Occipital lobe (tissue), 2 donors: ENCODE results near the gene RPS29. TPM values are rescaled to one million over a fixed set of nuclear protein-coding genes. Genes with fewer than 3 reads are reported as not detected.
"Not testable (repeated sequence)": the region's sequence is repeated elsewhere in the genome, so short reads cannot be mapped to it uniquely, and the experiment has no call there.

Experiments
- DNase-seq: peaks from one replicate; lab custom pipeline; 2025; lab: John Stamatoyannopoulos, UW
- total RNA-seq: library from RNA; depleted of rRNA; stranded (reverse); fragments of >200 nt; gene quantifications from one replicate; pipeline ENCODE4 v1.2.3, GENCODE V29; 2014

The RPS29 gene
- total RNA-seq, result 2,148 TPM

DNA sequence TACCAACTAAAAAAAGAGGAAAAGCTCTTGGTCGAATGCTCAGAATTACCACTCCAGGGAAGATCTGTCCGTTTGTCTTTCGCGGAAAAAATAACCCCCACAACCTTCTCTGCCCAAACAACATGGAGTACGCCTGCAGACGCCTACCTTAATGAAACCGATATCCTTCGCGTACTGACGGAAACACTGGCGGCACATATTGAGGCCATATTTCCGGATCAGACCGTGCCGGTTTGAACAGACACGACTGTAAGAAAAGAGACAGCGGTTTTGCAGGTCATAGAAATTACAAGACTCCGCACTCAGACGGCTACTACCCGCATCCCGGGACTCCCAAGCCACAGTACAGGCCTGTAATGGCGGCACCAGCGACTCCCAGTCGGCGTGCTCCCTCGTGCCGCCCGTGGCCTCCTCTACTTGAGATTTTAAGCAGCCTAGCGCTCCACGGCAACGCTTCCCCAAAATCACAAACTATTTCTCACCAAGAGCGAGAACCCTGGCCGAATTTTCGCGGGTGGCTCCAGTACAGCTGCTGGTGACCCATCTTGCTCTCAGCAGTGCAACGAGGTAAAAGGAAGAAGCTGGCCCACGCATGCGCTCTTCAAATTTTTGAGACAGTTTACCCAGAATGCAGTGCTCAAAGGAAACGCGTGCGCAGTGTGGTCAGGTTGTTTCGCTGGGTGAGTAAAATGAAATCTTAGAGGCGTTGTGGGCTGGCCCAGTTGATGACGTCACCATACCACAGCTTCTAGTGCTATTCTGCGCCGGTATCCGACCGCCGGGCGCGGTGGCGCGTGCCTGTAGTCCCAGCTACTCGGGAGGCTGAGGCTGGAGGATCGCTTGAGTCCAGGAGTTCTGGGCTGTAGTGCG lies at the start of gene RPS29:
TSS of gene RPS29 (minus strand) at position 578 of the 870 bp plus-strand sequence. CDS start at position 544, 34 bp downstream.
- DNase-seq, result peak; percentile 95

DNA sequence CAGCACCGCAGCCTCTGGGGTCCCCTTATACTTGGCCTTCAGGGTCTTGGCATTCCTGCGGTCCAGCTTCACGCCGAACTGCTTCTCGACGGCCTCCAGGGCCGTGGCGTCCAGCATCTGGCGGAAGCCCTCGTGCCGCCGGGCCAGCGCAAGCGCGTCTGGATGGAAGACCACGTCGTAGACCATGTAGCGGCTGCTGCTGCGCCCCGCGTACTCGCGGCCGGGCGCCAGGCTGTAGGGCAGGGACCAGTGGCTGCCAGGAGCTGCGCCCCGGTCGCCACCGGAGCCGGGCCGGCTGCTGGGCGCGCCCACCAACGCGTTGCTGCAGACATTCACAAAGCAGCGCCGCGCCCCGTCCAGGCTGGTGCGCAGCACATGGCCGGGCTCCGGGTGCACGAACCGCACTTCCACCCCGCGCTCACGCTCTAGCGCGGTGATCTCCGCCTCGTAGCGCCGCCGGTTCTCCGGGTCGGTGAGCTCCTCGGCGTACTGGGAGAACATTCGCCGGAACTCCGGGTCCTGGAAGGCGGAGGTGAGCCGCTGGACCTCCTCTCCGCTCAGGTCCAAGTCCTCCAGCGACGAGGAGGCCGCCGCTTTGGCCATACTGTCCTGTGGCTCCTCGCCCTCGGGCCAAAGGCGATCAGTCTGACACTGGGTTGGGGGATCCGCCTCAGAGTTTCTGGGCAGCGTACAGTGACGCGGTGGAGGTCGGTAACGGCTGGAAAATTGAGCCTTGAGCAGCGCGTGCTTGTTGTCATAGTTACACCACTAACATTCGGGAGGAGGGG lies 48.6 kb upstream of the RPS29 start, which contains the start of gene DNAAF2:
TSS of gene DNAAF2 (minus strand) at position 698 of the 788 bp plus-strand sequence. CDS start at position 603, 95 bp downstream.
- DNase-seq, result peak; percentile 58

DNA sequence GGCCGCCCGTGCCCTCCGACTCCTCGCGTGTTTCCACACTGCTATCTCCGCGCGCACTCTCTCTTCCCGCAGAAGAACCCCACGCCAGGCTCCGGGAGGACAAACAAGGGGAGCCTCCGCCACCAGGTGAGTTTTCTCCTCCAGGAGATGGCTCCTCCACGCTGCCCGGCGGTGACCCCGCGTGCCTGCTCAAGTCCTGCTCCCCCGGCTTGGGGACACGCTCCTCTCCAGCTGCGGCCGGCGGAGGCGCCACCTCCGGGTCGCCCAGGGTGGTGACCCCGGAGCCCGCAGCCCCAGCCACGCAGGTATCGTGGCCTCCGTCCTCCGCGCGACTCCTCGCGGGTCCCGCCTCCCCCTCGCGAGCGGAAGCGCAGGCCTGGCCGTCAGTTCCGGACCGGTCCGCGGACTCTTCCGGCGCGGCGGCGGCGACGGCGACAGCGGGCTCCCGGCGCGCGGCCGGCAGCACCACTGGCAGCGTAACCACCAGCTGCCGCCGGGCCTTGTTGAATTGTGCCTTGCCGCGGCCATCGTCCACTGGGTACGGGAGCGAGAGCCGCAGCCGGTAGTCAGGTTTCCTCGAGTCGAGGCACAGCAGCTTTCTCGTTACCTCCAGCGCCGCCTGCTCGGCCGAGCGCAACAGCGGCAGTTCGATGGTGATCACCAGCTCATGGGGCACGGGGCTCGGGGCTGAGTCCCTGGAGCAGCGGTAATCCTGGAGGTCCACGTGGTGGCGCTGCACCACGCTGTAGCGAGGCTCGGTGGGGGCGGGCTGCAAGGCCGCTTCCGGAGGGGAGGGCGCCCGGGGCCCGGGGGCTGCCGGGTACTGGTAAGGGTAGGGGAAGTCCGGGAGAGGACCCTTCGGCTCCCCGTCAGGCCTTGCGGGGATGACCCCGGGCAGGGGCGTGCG lies 47.7 kb upstream of the RPS29 start:
- DNase-seq, result peak; percentile 89

GRCh38 chr14:49623941-49624839 lies 38.0 kb upstream of the RPS29 start:
- no peak for DNase-seq

GRCh38 chr14:49623387-49623786 lies 37.2 kb upstream of the RPS29 start:
- DNase-seq, result no peak

DNA sequence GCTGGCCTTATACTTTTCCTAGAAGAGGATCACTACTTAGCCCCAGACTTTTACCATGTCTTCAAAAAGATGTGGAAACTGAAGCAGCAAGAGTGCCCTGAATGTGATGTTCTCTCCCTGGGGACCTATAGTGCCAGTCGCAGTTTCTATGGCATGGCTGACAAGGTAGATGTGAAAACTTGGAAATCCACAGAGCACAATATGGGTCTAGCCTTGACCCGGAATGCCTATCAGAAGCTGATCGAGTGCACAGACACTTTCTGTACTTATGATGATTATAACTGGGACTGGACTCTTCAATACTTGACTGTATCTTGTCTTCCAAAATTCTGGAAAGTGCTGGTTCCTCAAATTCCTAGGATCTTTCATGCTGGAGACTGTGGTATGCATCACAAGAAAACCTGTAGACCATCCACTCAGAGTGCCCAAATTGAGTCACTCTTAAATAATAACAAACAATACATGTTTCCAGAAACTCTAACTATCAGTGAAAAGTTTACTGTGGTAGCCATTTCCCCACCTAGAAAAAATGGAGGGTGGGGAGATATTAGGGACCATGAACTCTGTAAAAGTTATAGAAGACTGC lies 35.9 kb upstream of the RPS29 start:
- no peak for DNase-seq

DNA sequence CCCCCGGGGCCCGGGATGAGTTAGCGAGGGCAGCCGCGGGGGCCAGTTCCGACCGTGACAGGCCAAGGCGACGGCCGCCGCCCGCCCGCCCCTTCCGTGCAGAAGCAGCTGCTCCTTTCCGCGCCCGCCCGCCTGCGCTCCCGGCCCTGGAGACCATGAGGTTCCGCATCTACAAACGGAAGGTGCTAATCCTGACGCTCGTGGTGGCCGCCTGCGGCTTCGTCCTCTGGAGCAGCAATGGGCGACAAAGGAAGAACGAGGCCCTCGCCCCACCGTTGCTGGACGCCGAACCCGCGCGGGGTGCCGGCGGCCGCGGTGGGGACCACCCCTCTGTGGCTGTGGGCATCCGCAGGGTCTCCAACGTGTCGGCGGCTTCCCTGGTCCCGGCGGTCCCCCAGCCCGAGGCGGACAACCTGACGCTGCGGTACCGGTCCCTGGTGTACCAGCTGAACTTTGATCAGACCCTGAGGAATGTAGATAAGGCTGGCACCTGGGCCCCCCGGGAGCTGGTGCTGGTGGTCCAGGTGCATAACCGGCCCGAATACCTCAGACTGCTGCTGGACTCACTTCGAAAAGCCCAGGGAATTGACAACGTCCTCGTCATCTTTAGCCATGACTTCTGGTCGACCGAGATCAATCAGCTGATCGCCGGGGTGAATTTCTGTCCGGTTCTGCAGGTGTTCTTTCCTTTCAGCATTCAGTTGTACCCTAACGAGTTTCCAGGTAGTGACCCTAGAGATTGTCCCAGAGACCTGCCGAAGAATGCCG lies 35.1 kb upstream of the RPS29 start:
- peak; percentile 49 for DNase-seq

GRCh38 chr14:49620182-49621113 lies 34.3 kb upstream of the RPS29 start, which contains the start of the genes MGAT2 and RPL36AL:
TSS of gene MGAT2 (plus strand) at chr14:49620799. CDS start at chr14:49621269, 470 bp downstream.
TSS of gene RPL36AL (minus strand) at chr14:49620626. CDS start at chr14:49619104, 1,522 bp downstream.
- peak; percentile 97 for DNase-seq

- no peak for DNase-seq
Observed at GRCh38 chr14:49619730-49620129, 33.5 kb upstream of the RPS29 start.

- DNase-seq, result not testable (repeated sequence)
Observed at GRCh38 chr14:49619273-49619672, 33.1 kb upstream of the RPS29 start.

GRCh38 chr14:49617852-49618519 lies 31.8 kb upstream of the RPS29 start:
- no peak for DNase-seq

DNA sequence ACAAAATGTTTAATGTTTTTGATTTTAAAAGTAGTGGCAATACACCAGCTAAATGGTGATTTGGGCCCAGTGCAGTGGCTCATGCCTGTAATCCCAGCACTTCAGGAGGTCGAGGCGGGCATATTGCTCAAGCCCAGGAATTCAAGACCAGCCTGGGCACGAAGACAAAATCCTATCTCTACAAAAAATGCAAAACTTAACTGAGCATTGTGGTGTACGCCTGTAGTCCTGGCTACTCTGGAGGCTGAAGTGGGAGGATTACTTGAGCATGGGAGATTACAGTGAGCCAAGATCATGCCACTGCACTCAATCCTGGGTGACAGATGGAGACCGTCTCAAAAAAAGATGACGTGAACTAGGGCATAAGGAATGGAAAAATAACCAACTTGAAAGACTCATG lies 29.6 kb upstream of the RPS29 start:
- DNase-seq, result no peak

GRCh38 chr14:49614196-49614595 lies 28.0 kb upstream of the RPS29 start:
- no peak for DNase-seq

DNA sequence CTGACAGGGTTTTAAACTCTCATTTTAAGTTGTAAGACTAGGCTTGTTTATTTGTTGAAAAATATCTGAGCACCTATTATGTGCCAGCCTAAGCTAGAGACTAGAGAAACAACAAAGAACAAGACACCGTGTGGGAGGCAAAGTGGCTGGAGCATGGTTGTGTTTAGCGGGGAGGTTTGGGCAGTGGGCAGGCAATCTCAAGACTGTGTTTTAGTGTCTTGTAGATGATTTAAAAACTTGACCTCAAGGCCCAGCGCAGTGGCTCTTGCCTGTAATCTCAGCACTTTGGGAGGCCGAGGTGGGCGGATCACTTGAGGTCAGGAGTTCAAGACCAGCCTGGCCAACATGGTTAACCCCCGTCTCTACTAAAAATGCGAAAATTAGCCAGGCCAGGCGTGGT lies 26.5 kb upstream of the RPS29 start:
- DNase-seq, result no peak

DNA sequence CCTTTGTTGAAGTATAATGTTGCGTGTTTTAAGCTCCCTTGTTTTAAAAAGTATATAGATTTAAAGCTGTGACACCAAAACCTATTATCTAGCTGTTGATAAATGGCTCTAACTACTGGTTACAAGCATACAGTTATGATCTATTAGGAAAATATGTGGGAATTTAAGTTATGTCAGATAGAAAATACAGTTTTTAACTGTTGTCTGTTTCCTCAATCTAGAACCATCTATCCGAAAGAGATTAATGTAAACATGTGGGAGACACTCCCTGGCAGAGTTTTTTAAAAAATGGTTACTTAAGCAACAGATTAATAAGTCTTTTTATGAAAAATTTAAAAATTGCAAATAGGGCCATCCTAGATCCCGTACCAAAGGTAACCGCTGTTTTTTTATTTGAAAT lies 26.1 kb upstream of the RPS29 start:
- no peak for DNase-seq

DNA sequence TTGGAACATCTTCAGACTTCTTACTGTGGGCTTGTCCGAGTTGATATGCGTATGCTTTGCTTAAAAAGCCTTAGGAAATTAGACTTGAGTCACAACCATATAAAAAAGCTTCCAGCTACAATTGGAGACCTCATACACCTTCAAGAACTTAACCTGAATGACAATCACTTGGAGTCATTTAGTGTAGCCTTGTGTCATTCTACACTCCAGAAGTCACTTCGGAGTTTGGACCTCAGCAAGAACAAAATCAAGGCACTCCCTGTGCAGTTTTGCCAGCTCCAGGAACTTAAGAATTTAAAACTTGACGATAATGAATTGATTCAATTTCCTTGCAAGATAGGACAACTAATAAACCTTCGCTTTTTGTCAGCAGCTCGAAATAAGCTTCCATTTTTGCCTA lies 21.4 kb upstream of the RPS29 start:
- no peak for DNase-seq
